GM12865 (cell line): ENCODE results near the gene EPB41.

ENCODE experiments used
- DNase-seq: peaks from one replicate; pipeline ENCODE4 v3.0.0; 2010; ENCODE audit warnings: low read depth
- H3K4me3 ChIP-seq: 2 replicates; pipeline ENCODE4 v1.5.1; 2011; ENCODE audit warnings: mild to moderate bottlenecking, low read depth, low read length, control low read depth
- TF ChIP-seq, protein P1 (sequence below): IDR thresholded peaks from 2 replicates; pipeline ENCODE4 v1.5.1; 2011; ENCODE audit warnings: low read length, control low read depth, low read depth, inconsistent platforms; ENCODE audit not compliant: insufficient read depth; ENCODE audit errors: missing control alignments

Gene EPB41

DNA sequence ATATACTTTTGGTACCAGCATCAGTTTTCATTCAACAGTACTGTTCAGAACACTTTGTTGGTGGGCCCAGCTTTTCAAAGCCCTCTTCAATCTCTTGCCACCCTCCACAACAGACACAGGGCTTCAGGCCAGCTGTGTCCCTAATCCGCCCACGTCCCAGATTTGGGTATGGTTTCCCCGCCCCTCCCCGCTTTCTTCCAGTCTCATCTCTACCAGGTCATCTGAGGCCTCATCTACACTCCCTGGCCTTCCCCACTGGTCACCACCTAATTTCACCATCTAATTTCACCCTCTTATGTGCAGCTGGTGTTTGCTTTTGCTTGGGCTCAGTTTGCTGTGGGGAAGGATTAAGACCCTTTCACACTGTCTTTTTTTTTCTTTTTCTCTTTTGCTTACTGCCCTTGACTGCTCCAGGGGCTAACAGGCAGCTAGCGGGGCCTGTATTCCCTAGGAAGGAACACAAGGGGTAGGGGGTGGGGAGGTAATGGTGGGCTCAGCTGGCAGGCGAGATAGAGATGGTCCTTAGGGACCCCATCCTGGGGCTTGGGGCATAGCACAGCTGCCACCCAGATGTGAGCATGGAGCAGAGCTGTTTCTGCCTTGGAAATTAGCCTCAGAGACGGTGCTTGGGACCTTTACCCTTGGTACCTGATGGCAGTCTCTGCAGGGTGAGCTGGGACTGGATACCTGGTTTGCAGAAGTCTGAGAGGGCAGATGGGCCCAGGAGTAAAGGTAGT is 3.8 kb upstream of the EPB41 start:
- no peak overlapping the region for H3K4me3 ChIP-seq
- TF ChIP-seq, protein P1, sequence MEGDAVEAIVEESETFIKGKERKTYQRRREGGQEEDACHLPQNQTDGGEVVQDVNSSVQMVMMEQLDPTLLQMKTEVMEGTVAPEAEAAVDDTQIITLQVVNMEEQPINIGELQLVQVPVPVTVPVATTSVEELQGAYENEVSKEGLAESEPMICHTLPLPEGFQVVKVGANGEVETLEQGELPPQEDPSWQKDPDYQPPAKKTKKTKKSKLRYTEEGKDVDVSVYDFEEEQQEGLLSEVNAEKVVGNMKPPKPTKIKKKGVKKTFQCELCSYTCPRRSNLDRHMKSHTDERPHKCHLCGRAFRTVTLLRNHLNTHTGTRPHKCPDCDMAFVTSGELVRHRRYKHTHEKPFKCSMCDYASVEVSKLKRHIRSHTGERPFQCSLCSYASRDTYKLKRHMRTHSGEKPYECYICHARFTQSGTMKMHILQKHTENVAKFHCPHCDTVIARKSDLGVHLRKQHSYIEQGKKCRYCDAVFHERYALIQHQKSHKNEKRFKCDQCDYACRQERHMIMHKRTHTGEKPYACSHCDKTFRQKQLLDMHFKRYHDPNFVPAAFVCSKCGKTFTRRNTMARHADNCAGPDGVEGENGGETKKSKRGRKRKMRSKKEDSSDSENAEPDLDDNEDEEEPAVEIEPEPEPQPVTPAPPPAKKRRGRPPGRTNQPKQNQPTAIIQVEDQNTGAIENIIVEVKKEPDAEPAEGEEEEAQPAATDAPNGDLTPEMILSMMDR: no peak
- no peak for DNase-seq

DNA sequence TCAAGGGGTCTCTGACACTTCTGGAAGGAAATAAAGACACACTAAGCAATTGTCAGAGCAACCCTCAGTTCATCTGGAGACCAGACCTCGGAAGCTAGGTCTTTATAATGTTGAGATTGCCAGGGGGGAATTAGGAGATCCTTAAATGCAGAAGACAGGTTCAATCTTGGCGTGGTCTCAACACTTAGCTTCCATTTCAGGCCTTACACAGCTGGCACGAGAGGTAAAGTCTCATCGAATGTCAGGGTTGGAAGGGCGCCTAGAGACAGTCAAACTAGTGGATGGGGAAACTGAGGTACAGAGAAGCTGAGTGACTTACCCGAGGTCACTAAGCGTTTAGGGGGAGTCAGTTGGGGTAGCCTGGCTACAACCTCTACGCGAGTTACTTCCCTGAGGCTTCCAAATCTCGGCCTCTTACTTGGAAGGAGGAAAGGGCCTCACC is 562 bp upstream of the EPB41 start:
- peak overlapping the region; percentile 64 for H3K4me3 ChIP-seq
- TF ChIP-seq, protein P1: no peak
- DNase-seq: no peak

DNA sequence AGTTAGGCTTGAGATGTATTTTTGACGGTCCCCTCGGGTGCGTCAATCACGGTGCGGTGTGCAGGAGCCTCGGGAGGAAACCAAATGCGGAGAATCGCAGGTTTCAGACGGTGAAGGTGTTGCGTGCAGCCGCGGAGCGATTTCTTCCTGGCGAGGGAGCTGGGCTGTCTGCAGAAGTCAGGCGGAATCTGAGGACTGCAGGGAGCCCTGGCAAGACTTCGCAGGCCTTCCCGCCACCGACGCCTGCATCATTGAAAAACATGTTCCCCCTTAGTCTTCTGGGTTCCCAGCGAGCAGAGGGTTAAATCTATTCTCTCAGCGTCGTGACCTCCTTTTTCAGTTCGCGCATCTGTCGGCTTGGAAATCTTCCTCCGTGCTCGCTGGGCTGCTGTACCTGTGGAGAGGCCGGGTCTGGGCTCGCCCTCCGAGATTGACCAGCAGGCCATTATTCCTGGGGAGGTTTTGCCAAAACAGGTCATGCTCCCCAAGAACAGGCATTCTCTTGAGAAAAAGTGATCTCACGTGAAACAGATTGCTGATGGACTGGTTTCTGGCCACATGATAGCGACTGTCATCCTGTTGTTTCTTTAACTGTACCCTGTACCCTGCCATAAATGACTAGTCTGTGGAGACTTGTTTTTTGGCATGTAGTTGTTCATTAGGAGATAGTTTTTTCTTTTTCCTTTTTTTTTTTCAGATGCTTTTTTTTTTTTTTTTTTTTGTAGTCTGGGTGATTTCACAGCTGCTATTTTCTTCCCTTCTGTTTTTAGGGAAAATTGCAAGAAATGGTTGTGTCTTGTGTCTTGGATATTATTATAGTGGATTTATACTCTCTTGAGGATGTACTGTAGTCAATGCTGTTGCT is 894 bp downstream of the EPB41 start:
- TF ChIP-seq, protein P1: no peak
- DNase-seq: peak; percentile 63
- peak overlapping the region; percentile 64 for H3K4me3 ChIP-seq

DNA sequence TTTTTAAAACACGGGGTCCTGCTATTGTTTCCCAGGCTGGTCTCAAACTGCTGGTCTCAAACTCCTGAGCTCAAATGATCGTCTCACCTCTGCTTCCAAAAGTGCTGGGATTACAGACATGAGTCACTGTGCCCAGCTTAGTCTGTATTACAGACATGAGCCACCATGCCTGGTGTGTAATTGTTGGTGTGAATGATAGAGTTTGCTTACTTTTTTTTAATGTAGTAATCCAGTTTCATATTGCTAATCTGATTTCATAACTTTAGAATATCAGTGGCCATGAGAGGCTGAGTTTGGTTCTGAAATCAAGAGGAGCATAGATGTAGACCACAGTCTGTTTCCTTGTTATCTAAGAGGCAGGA is 3.4 kb downstream of the EPB41 start:
- H3K4me3 ChIP-seq: no peak overlapping the region
- TF ChIP-seq, protein P1: no peak
- DNase-seq: no peak

DNA sequence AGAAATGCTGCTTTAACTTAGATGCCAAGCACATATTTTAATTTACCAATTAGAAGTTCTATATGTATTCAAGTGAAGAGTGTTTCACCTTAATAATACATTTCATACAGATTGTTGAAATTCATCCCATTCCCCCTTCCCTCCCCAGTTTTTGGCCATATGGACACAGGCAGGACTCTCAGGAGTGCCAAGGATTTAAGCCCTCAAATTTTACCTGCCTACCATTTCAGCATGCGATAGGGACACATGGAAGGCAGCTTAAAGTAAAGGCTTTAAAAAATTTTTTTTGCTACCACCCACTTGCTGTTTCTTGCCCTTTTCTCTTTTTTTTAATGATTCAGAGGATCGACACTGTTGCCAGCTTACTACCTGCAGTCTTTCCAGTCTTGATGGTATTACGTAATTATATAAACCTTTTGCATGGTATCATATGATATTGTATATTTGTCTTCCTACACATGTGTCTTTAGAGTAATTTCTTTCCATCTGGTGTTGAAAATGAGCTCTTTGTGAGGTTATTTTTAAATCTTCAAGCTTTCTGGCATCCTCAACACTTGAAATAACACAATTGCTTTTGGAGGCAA is 7.0 kb downstream of the EPB41 start:
- no peak overlapping the region for H3K4me3 ChIP-seq
- TF ChIP-seq, protein P1: no peak
- DNase-seq: no peak

DNA sequence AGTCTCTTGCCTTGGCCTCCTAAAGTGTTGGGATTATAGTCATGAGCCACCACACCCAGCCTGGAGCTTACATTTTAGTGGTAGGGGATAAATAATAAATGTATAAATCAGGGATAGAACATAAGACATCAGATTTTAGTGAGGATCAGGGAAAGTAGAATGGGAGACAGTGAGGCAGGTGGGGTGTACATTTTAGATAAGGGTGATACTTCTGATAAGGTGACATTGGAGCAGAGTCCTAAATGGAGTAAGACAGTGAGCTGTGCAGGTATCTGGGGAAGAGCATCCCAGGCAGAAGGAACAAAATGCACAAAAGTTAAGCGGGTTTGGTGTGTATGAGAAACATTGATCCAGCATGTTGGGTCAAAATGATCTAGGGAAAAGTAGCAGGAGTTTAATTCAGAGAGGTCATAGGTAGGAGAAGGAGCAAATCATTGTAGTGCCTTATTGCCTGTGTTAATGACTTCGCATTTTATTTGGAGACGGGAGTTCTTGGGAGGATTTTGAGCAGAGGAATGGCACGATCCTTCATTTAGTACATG is 11.1 kb downstream of the EPB41 start:
- no peak for DNase-seq
- TF ChIP-seq, protein P1: no peak
- no peak overlapping the region for H3K4me3 ChIP-seq
